HepG2 (cell line): Measurements from ENCODE around the gene DAB2.

Experiments
- ELF1 ChIP-seq: sonication (generic); formaldehyde crosslinking; IDR thresholded peaks from 2 replicates; pipeline ENCODE4 v1.4.0; 2020; ENCODE audit warnings: missing genetic modification reagents
- POLR2A ChIP-seq, 2 experiments: IDR thresholded peaks; 2 replicates each; pipeline ENCODE4 v1.6.1; 2011; ENCODE audit warnings: low read depth in 2 of 2, low read length in 2 of 2, mild to moderate bottlenecking in 1 of 2, moderate library complexity in 1 of 2; ENCODE audit not compliant: insufficient read depth in 1 of 2
- SETDB1 ChIP-seq: sonication (generic); formaldehyde crosslinking; IDR thresholded peaks from 2 replicates; pipeline ENCODE4 v1.5.1; 2020; ENCODE audit warnings: missing genetic modification reagents, mild to moderate bottlenecking, borderline replicate concordance
- ZNF318 ChIP-seq: sonication (generic); formaldehyde crosslinking; IDR thresholded peaks from 2 replicates; pipeline ENCODE4 v1.4.0; 2020; ENCODE audit warnings: mild to moderate bottlenecking, missing genetic modification reagents

- no peak for TF ChIP-seq ELF1
- TF ChIP-seq SETDB1 (CRISPR knock-in tag), result no peak
- TF ChIP-seq ZNF318 (CRISPR knock-in tag), result no peak
- TF ChIP-seq POLR2A (IDR thresholded peaks at IDR 0.05; ENCODE audit: insufficient read depth in 1 of 2, low read depth in 2 of 2, low read length in 2 of 2), result no peak
Measured at GRCh38 chr5:39377613-39378012, 47.2 kb downstream of the DAB2 start.
